Measurements from ENCODE around the gene DCUN1D5.

Gene DCUN1D5

DNA sequence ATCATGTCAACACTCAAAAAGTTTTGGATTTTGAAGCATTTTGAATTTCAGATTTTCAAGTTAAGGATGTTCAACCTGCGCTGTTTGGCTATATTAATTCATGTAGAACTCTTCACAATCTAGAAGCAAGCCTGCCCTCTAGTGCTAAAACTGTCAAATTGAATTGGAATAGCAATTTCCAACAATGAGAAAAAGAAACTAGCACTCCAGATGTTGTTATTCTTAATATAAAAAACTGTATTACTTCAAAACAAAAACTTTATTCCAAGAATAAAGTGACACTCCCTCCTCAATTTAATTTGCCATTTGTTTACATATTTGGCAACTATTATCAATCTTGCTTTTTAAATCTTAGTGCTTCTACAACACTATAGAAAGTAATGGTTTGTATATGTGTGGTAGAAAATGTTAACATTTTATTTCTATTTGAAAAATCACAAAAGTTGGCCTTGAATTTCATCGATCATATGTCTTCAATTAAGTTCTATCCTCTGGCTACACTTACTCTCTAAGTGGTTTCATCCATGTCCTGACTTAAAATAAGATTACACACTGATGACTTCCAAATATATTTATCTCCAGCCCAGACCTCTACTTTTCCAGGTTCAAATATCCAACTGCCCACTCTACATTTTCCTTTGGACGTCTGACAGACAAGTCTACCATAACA is 36.6 kb downstream of the DCUN1D5 start:
- H3K27ac ChIP-seq, result no peak overlapping the region
- TF ChIP-seq CTCF (conservative IDR thresholded peaks at IDR 0.05), result peak; percentile 83

GRCh38 chr11:103053997-103054396 is 38.0 kb downstream of the DCUN1D5 start:
- no peak for TF ChIP-seq CTCF (conservative IDR thresholded peaks at IDR 0.05)
- no peak overlapping the region for H3K27ac ChIP-seq

GRCh38 chr11:103051981-103052380 is 40.0 kb downstream of the DCUN1D5 start:
- no peak for TF ChIP-seq CTCF (conservative IDR thresholded peaks at IDR 0.05)
- no peak overlapping the region for H3K27ac ChIP-seq

- H3K27ac ChIP-seq, result no peak overlapping the region
- TF ChIP-seq CTCF (conservative IDR thresholded peaks at IDR 0.05), result no peak
Measured at GRCh38 chr11:103051151-103051801, 40.7 kb downstream of the DCUN1D5 start.

DNA sequence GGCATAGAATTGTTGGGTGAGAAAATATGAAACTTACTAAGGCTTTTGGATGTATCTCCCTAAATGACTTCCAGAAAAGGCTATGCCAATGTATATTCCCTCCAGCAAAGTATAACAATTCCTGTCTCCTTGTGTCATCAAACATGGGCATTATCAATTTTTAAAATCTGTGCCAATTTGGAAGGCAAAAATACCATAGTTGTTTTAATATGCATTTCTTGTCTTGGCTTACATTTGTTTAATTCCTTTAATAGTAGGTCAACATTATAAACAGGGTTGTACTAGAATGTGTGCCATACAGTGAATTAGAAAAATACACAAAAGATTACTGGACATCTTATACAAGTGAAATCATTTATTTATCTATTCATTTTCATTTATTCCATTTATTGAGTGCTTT is 41.6 kb downstream of the DCUN1D5 start:
- no peak for TF ChIP-seq CTCF (conservative IDR thresholded peaks at IDR 0.05)
- no peak overlapping the region for H3K27ac ChIP-seq

DNA sequence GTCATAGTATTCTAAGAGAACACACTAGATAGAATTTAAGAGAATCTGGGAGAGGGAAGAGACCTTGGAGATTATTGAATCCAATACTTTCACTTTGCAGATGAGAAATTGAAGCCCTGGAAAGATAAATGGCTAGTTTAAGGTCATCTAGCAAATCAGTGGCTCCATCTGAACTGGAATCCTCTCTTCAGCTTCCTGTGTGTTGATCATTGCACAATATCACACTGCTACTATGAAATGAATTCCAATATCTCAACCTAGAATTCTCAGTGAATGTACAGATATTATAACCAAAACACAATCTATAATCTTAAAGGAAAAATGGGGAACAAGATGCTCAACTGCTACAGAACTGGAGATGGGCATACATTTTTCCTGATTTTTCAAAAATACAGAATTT is 44.1 kb downstream of the DCUN1D5 start:
- no peak for TF ChIP-seq CTCF (conservative IDR thresholded peaks at IDR 0.05)
- no peak overlapping the region for H3K27ac ChIP-seq

DNA sequence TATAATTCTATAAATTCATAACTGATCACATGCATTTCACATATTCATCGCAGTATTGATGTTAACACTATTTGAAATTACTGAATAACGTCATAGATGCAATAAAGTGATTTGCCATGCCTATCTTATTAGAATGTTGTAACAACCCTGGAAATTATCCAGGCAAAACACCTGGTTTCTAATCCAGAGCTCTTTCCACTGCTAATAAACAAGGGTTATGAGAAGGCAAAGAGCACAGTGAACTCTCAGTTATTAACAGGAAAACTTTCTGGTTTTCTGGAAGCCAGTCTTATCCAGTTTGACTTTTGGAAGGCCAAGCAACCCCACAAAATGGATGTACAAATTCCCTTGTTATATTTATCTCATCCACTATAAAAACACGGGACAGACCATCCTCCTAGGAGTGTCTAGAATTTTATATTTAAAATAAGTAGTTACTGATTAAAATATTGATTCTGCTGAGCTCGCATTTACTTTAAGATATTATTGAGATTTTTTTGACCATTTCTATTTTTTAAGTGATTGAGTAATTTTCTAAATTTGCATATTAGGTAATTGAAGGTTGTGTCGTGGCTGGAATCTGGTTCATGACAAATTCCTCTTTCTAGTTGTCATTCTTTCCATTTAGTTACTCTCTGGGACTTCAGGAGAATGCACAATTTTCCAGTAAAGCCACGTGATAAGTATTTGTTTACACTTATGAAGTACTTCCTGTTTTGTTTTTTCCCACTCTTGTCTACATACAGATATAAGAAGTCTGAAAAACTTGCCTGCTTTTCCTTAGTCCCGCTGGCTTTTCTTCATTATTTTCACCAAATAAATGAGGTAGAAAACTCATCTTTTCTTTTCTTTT is 47.9 kb downstream of the DCUN1D5 start:
- no peak overlapping the region for H3K27ac ChIP-seq
- TF ChIP-seq CTCF (conservative IDR thresholded peaks at IDR 0.05), result no peak
